CD14-positive monocyte (primary cell): ENCODE results near the gene LRRC8E. TPM values are rescaled to one million over a fixed set of nuclear protein-coding genes. Genes with fewer than 3 reads are reported as not detected.
A peak's percentile ranks its signal among the peaks of the same experiment; 100 is the strongest.

Experiments used
- DNase-seq, 3 donors: peaks; one replicate each; pipeline ENCODE4 v3.0.0-alpha.2; 2011 to 2022
- H2AFZ ChIP-seq: 2 replicates; pipeline ENCODE4 v1.6.0; 2012; ENCODE audit warnings: mild to moderate bottlenecking, low read depth, low read length, inconsistent platforms; ENCODE audit not compliant: insufficient read depth, poor library complexity, severe bottlenecking
- H3K27ac ChIP-seq, 2 donors: 1 replicate in 1 of 2; 2 replicates in 1 of 2; pipeline ENCODE4 v1.5.1; 2012 to 2013; ENCODE audit warnings: low read length in 2 of 2, control low read depth in 1 of 2, inconsistent platforms in 1 of 2, low read depth in 1 of 2, mild to moderate bottlenecking in 1 of 2
- H3K27me3 ChIP-seq, 2 donors: one replicate each; pipeline versions ENCODE4 v1.6.0 to v1.6.1; 2011 to 2013; ENCODE audit warnings: low read length in 2 of 2; ENCODE audit not compliant: control insufficient read depth in 2 of 2, insufficient read depth in 2 of 2
- H3K36me3 ChIP-seq, 2 donors: replicated peaks in 1 of 2; 1 replicate in 1 of 2; 2 replicates in 1 of 2; pipeline versions ENCODE4 v1.5.1 to v1.6.1; 2012 to 2013; ENCODE audit warnings: low read length in 2 of 2, control low read depth in 1 of 2, inconsistent platforms in 1 of 2, mild to moderate bottlenecking in 1 of 2; ENCODE audit not compliant: insufficient read depth in 2 of 2, control insufficient read depth in 1 of 2
- H3K4me1 ChIP-seq, 2 donors: 1 replicate in 1 of 2; 2 replicates in 1 of 2; pipeline versions ENCODE4 v1.5.1 to v1.6.1; 2012 to 2013; ENCODE audit warnings: low read length in 2 of 2, control low read depth in 1 of 2, inconsistent platforms in 1 of 2, mild to moderate bottlenecking in 1 of 2, moderate library complexity in 1 of 2; ENCODE audit not compliant: insufficient read depth in 2 of 2, control insufficient read depth in 1 of 2
- H3K4me2 ChIP-seq: replicated peaks from 2 replicates; pipeline ENCODE3; 2012; ENCODE audit warnings: low read length, moderate library complexity, mild to moderate bottlenecking; ENCODE audit not compliant: poor library complexity, severe bottlenecking; ENCODE audit errors: extremely low read depth
- H3K4me3 ChIP-seq, 3 experiments: fragments of 200-600 bp in 1 of 3; sonication (generic) in 1 of 3; replicated peaks in 1 of 3; 1 replicate in 2 of 3; 2 replicates in 1 of 3; pipeline ENCODE4 v1.5.1; 2011 to 2013; ENCODE audit warnings: low read length in 3 of 3, mild to moderate bottlenecking in 3 of 3, control low read depth in 2 of 3, low read depth in 2 of 3, inconsistent platforms in 1 of 3, moderate library complexity in 1 of 3
- H3K79me2 ChIP-seq: 2 replicates; pipeline ENCODE4 v1.6.0; 2012; ENCODE audit warnings: mild to moderate bottlenecking, control low read depth, inconsistent platforms, low read length, moderate library complexity; ENCODE audit not compliant: insufficient read depth
- H3K9ac ChIP-seq: 2 replicates; pipeline ENCODE4 v1.6.0; 2017; ENCODE audit warnings: low read length, mild to moderate bottlenecking; ENCODE audit not compliant: insufficient read depth, poor library complexity, severe bottlenecking
- H3K9me3 ChIP-seq, 2 donors: replicated peaks in 1 of 2; 1 replicate in 1 of 2; 2 replicates in 1 of 2; pipeline versions ENCODE4 v1.5.1 to v1.6.1; 2012 to 2013; ENCODE audit warnings: low read length in 2 of 2, control low read depth in 1 of 2; ENCODE audit not compliant: control insufficient read depth in 1 of 2, insufficient read depth in 1 of 2
- H4K20me1 ChIP-seq: 2 replicates; pipeline ENCODE4 v1.6.0; 2012; ENCODE audit warnings: mild to moderate bottlenecking, low read length, control low read depth, moderate library complexity; ENCODE audit not compliant: insufficient read depth
- H3K27ac Mint-ChIP-seq, 7 donors: one replicate each; pipeline ENCODE4 v1.8.0; 2020; ENCODE audit warnings: mild to moderate bottlenecking in 7 of 7, mixed read lengths in 7 of 7, moderate library complexity in 6 of 7, inconsistent platforms in 2 of 7
- H3K27me3 Mint-ChIP-seq, 3 donors: one replicate each; pipeline ENCODE4 v1.8.0; 2021 to 2022; ENCODE audit warnings: low read depth in 3 of 3, mild to moderate bottlenecking in 3 of 3, mixed read lengths in 3 of 3, moderate library complexity in 3 of 3, inconsistent platforms in 1 of 3
- H3K36me3 Mint-ChIP-seq, 2 donors: one replicate each; pipeline ENCODE4 v1.8.0; 2020; ENCODE audit warnings: mixed read lengths in 2 of 2, inconsistent platforms in 1 of 2, mild to moderate bottlenecking in 1 of 2
- H3K4me1 Mint-ChIP-seq: one replicate; pipeline ENCODE4 v1.8.0; 2020; ENCODE audit warnings: mild to moderate bottlenecking, mixed read lengths
- H3K4me3 Mint-ChIP-seq, 2 donors: one replicate each; pipeline ENCODE4 v1.8.0; 2020; ENCODE audit warnings: mild to moderate bottlenecking in 2 of 2, mixed read lengths in 2 of 2, moderate library complexity in 1 of 2
- H3K9me3 Mint-ChIP-seq, 7 donors: one replicate each; pipeline ENCODE4 v1.8.0; 2020 to 2022; ENCODE audit warnings: mixed read lengths in 7 of 7, mild to moderate bottlenecking in 6 of 7, moderate library complexity in 6 of 7, inconsistent platforms in 2 of 7
- WGBS: methylation state at CpG from one replicate; pipeline ENCODE4 v1.1.5; 2013; ENCODE audit warnings: missing lambda C conversion rate; ENCODE audit not compliant: insufficient coverage; 5-methylcytosine and 5-hydroxymethylcytosine counted together
- intact Hi-C, 2 donors: fragments of 100-400 bp; cut with micrococcal nuclease; formaldehyde crosslinking; loops; one replicate each; pipeline versions ENCODE4 v1.15.0 to v1.15.1; 2023
- polyA plus RNA-seq, 3 donors: library from polyadenylated mRNA; depleted of rRNA in 1 of 3; unstranded in 2 of 3; stranded (reverse) in 1 of 3; fragments of 300-500 nt in 2 of 3; fragments of >200 nt in 1 of 3; fragmentation: Illumina TruSeq in 2 of 3; gene quantifications; 1 replicate in 2 of 3; 2 replicates in 1 of 3; pipeline ENCODE4 v1.2.3, GENCODE V29; 2012 to 2021
- TF ChIP-seq, protein P1 (sequence below): fragments of 200-600 bp; IDR thresholded peaks from one replicate; pipeline ENCODE4 v1.8.0; 2022; ENCODE audit warnings: antibody characterized with exemption, mild to moderate bottlenecking

The LRRC8E gene
- polyA plus RNA-seq, 3 donors = not detected

DNA sequence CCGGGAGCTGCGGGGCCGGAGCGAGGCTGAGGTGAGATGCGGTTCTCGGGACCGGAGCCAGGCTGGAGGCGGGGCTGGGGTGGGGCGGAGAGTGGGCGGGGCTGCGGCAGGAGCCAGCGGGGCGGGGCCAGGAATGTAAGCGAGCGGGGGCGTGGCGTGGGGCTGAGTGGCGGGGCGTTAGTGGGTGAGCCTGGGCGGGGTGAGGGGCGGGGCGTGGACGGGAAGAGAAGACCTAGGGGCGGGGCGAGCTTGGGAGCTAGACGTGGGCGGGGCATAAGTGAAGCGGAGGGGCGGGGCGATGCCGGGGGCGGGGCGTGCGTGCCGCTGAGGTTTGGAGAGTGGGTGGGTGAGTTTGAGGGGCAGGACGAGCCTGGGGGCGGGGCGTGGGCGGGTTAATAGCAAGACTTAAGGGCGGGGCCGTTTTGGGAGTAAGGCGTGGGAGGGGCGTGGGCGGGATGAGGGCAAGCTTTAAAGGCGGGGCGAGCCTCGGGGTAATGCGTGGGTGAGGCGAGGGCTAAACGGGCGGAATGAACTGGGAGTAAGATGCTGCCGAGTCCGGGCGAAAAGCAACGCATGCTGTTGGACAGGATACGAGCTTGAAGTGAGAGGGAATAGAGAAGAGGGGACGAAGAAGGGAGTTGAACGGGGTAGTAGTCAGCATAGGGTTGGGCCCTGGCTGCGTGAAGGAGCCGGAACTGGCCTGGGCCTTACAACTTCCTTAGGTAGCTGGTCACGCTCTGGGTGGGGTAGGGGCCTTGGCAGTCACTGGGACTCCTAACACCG is 32.4 kb downstream of the LRRC8E start:
- peaks cover 19 to 33% of the 10 kb centered on the region in 2 donors for H3K27me3 ChIP-seq
- H3K4me3 ChIP-seq = peak overlapping the region; percentile 63 to 87 (median 69)
- H3K9ac ChIP-seq = peak overlapping the region; percentile 69
- H4K20me1 ChIP-seq = peaks cover 4% of the 10 kb centered on the region
- Mint-ChIP-seq H3K4me1 (peaks cover 48% of the 10 kb centered on the region), H3K9me3 (peaks cover 0 to 22% (median 12%) of the 10 kb centered on the region in 7 donors), H3K27me3 (peaks cover 41 to 58% (median 49%) of the 10 kb centered on the region in 3 donors), H3K4me3 (peak overlapping the region; percentile 91 to 99), H3K36me3 (peaks cover 15 to 17% of the 10 kb centered on the region in 2 donors), H3K27ac (peak overlapping the region; percentile 90 to 99 (median 97))
- TF ChIP-seq, protein P1, sequence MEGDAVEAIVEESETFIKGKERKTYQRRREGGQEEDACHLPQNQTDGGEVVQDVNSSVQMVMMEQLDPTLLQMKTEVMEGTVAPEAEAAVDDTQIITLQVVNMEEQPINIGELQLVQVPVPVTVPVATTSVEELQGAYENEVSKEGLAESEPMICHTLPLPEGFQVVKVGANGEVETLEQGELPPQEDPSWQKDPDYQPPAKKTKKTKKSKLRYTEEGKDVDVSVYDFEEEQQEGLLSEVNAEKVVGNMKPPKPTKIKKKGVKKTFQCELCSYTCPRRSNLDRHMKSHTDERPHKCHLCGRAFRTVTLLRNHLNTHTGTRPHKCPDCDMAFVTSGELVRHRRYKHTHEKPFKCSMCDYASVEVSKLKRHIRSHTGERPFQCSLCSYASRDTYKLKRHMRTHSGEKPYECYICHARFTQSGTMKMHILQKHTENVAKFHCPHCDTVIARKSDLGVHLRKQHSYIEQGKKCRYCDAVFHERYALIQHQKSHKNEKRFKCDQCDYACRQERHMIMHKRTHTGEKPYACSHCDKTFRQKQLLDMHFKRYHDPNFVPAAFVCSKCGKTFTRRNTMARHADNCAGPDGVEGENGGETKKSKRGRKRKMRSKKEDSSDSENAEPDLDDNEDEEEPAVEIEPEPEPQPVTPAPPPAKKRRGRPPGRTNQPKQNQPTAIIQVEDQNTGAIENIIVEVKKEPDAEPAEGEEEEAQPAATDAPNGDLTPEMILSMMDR = no peak
- peaks cover 39 to 69% of the 10 kb centered on the region in 2 donors for H3K4me1 ChIP-seq
- DNase-seq = peak; percentile 95 to 98 (median 98)
- H3K9me3 ChIP-seq = peaks cover 0 to 10% of the 10 kb centered on the region in 2 donors
- peaks cover 12 to 15% of the 10 kb centered on the region in 2 donors for H3K36me3 ChIP-seq
- no peaks in the 10 kb centered on the region for H3K79me2 ChIP-seq
- peak overlapping the region; percentile 83 to 88 for H3K27ac ChIP-seq
- H3K4me2 ChIP-seq = peak overlapping the region; percentile 98
- H2AFZ ChIP-seq = peak overlapping the region; percentile 88
- intact Hi-C loops = loop anchor here (1.0 to 10.0 kb wide), 5 partner anchors 17 to 1894 kb away; partner anchors contain the start of genes FBXL12 (in 1 of the 2), MAP2K7 (in 1 of the 2), PRR36 (in 1 of the 2) and TIMM44 (in 1 of the 2)
- under 1% methylated on average over 42 of the region's 62 CpGs for WGBS

DNA sequence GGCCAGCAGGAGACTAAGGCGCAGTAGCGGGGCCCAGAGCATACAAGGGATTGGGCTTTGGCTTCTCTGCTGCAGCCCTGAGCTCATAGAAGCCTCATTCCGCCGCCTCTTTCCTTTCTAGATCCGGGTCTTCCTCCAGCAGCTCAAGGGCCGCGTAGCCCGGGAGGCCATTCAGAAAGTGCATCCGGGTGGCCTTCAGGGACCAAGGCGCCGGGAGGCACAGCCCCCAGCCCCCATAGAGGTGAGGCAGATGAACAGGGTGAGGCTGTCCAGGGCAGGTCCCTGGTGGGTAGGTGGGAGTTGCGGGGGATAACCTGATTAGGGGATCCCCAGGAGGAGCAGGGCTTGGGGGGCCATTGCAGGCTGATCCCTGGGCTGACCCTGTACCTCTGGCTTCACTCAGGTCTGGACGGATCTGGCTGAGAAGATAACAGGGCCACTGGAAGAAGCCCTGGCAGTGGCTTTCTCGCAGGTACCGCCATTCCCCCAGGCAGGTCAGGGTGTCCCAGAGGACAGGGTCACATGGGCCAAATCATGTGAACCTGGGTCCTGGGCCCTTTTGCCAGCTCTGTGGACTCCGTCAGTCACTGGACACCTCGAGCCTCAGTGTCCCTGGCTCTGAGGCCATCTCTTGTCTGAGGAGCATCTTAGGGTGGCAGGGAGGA is 33.1 kb downstream of the LRRC8E start:
- intact Hi-C loops = loop anchor here (5.0 to 10.0 kb wide), 3 partner anchors 49 to 1893 kb away; partner anchors contain the start of genes FBXL12 (in 1 of the 2) and PRR36 (in 1 of the 2)
- peak overlapping the region; percentile 90 to 99 (median 97) for H3K27ac Mint-ChIP-seq

More for the DNA sequence above, 33.1 kb downstream of the LRRC8E start:
- H3K9ac ChIP-seq = peak overlapping the region; percentile 63
- peak overlapping the region; percentile 83 to 88 for H3K27ac ChIP-seq
- no peak for DNase-seq
- TF ChIP-seq, protein P1 = no peak
- H3K79me2 ChIP-seq = no peaks in the 10 kb centered on the region
- 53% methylated on average over 15 of the region's 17 CpGs for WGBS
- peaks cover 17 to 26% of the 10 kb centered on the region in 2 donors for H3K27me3 ChIP-seq
- peak overlapping the region; percentile 80 for H2AFZ ChIP-seq
- H3K4me3 ChIP-seq = peak overlapping the region; percentile 41 to 87 (median 69)
- H3K9me3 Mint-ChIP-seq = peaks cover 0 to 22% (median 12%) of the 10 kb centered on the region in 7 donors
- peaks cover 0 to 8% of the 10 kb centered on the region in 2 donors for H3K9me3 ChIP-seq
- peaks cover 12 to 15% of the 10 kb centered on the region in 2 donors for H3K36me3 ChIP-seq
- peaks cover 5% of the 10 kb centered on the region for H4K20me1 ChIP-seq
- H3K36me3 Mint-ChIP-seq = peaks cover 16 to 18% of the 10 kb centered on the region in 2 donors
- H3K4me2 ChIP-seq = peak overlapping the region; percentile 75
- peaks cover 39 to 54% (median 43%) of the 10 kb centered on the region in 3 donors for H3K27me3 Mint-ChIP-seq
- peak overlapping the region; percentile 91 to 99 for H3K4me3 Mint-ChIP-seq
- H3K4me1 ChIP-seq = peaks cover 36 to 66% of the 10 kb centered on the region in 2 donors
- peaks cover 46% of the 10 kb centered on the region for H3K4me1 Mint-ChIP-seq
